Esophagus muscularis mucosa (tissue), 4 donors: ENCODE measurements around the gene NEK7. TPM values are rescaled to one million over a fixed set of nuclear protein-coding genes. Genes with fewer than 3 reads are reported as not detected.

Experiments
- DNase-seq: peaks from one replicate; pipeline ENCODE4 v3.0.0-alpha.2; 2017; ENCODE audit errors: extremely low spot score
- H3K27ac ChIP-seq, 4 donors: fragments of 200-600 bp; sonication (generic); replicated peaks in 1 of 4; 1 replicate in 3 of 4; 2 replicates in 1 of 4; pipeline ENCODE4 v1.5.1; 2016 to 2019; ENCODE audit warnings: mild to moderate bottlenecking in 1 of 4
- H3K27me3 ChIP-seq, 4 donors: fragments of 200-600 bp; sonication (generic); one replicate each; pipeline versions ENCODE4 v1.5.1 to v1.6.0; 2016 to 2019
- H3K36me3 ChIP-seq, 4 donors: fragments of 200-600 bp; sonication (generic); one replicate each; pipeline ENCODE4 v1.5.1; 2016 to 2019
- H3K4me1 ChIP-seq, 4 donors: fragments of 200-600 bp; sonication (generic); one replicate each; pipeline ENCODE4 v1.5.1; 2016 to 2019
- H3K4me3 ChIP-seq, 4 donors: fragments of 200-600 bp; sonication (generic); 1 replicate in 2 of 4; 2 replicates in 2 of 4; pipeline ENCODE4 v1.5.1; 2016 to 2019; ENCODE audit warnings: mild to moderate bottlenecking in 4 of 4, moderate library complexity in 1 of 4
- H3K9me3 ChIP-seq, 4 donors: fragments of 200-600 bp; sonication (generic); 1 replicate in 3 of 4; 2 replicates in 1 of 4; pipeline ENCODE4 v1.5.1; 2016 to 2019
- EP300 ChIP-seq: sonication (generic); formaldehyde crosslinking; IDR thresholded peaks from one replicate; pipeline ENCODE4 v1.6.1; 2017; ENCODE audit warnings: antibody characterized with exemption
- POLR2A ChIP-seq: fragments of 450-650 bp; IDR thresholded peaks from one replicate; pipeline ENCODE4 v1.6.1; 2017; ENCODE audit warnings: antibody characterized with exemption, moderate library complexity, mild to moderate bottlenecking, low read depth
- POLR2AphosphoS5 ChIP-seq, 2 donors: sonication (generic); formaldehyde crosslinking; IDR thresholded peaks; one replicate each; pipeline ENCODE4 v1.6.1; 2017; ENCODE audit warnings: antibody characterized with exemption in 2 of 2
- WGBS: methylation state at CpG from one replicate; pipeline ENCODE4 v1.1.5; 2018; 5-methylcytosine and 5-hydroxymethylcytosine counted together
- intact Hi-C: fragments of 100-400 bp; cut with DNase I; formaldehyde crosslinking; loops from one replicate; pipeline ENCODE4 v1.15.1; 2023
- total RNA-seq, 4 donors: library from RNA; depleted of rRNA; stranded (reverse); fragments of >200 nt; gene quantifications; one replicate each; pipeline versions ENCODE4 v1.1.0 to v1.2.1, GENCODE V29; 2016
- TF ChIP-seq, protein P1 (sequence below), 3 experiments: fragments of 200-600 bp in 2 of 3; fragments of 450-650 bp in 1 of 3; sonication (generic) in 2 of 3; IDR thresholded peaks; one replicate each; pipeline ENCODE4 v1.5.1; 2017 to 2019; ENCODE audit warnings: antibody characterized with exemption in 3 of 3, mild to moderate bottlenecking in 2 of 3, moderate library complexity in 1 of 3

The NEK7 gene
- total RNA-seq, 4 donors from 2014 or later = 110 to 196 (median 158) TPM

DNA sequence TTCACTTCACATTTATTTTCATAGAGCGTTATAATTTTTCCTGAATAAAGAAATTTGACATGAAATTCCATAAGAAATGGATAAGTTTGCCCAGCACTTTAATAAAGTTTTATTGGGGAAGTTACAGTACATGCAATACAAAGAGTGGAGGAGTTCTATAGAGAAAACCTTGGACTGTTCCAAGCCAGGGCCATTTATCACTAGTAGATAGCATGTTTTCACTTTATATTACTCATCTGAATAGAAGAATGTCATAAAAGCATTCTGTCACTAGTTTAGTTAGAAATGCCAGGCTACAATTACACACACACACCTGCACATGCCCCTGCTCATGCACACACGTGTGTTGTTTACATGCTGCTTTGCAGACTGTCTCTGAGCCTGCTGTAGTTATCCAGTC is 123.3 kb downstream of the NEK7 start:
- DNase-seq = no peak
- Histone ChIP-seq H3K27me3 (no peaks in the 10 kb centered on the region), H3K9me3 (no peaks in the 10 kb centered on the region), H3K27ac (no peak overlapping the region), H3K4me3 (no peak overlapping the region), H3K4me1 (no peaks in the 10 kb centered on the region), H3K36me3 (peaks cover 0 to 8% (median 0%) of the 10 kb centered on the region in 4 donors)
- 82% methylated on average over 2 of the region's 2 CpGs for WGBS
- TF ChIP-seq POLR2A = no peak
- TF ChIP-seq, protein P1, sequence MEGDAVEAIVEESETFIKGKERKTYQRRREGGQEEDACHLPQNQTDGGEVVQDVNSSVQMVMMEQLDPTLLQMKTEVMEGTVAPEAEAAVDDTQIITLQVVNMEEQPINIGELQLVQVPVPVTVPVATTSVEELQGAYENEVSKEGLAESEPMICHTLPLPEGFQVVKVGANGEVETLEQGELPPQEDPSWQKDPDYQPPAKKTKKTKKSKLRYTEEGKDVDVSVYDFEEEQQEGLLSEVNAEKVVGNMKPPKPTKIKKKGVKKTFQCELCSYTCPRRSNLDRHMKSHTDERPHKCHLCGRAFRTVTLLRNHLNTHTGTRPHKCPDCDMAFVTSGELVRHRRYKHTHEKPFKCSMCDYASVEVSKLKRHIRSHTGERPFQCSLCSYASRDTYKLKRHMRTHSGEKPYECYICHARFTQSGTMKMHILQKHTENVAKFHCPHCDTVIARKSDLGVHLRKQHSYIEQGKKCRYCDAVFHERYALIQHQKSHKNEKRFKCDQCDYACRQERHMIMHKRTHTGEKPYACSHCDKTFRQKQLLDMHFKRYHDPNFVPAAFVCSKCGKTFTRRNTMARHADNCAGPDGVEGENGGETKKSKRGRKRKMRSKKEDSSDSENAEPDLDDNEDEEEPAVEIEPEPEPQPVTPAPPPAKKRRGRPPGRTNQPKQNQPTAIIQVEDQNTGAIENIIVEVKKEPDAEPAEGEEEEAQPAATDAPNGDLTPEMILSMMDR (IDR thresholded peaks at IDR 0.05) = no peak
- no peak for TF ChIP-seq EP300
- TF ChIP-seq POLR2AphosphoS5 (IDR thresholded peaks at IDR 0.05) = no peak
- intact Hi-C loops = no loop called here

DNA sequence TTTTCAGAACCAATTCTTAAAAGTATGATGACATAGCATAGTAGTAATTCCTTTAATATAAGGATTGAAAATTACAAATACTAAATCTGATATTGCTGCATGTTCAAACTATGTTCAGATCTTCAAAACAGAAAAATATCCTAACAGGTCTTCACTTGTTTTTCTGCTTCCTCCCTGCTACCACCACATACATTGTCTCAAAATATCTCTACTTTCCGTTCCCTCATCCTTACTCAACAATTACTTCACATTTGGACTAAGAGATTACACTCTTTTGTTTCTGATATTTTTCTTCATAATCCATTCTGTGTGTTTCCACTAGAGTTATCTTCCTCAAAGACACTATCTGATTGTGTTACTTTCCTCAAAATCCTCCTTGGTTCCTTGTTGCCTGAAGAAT is 125.1 kb downstream of the NEK7 start:
- Histone ChIP-seq H3K4me3 (no peak overlapping the region), H3K4me1 (no peaks in the 10 kb centered on the region), H3K27ac (no peak overlapping the region), H3K9me3 (no peaks in the 10 kb centered on the region), H3K27me3 (no peaks in the 10 kb centered on the region), H3K36me3 (peaks cover 0 to 10% (median 0%) of the 10 kb centered on the region in 4 donors)
- intact Hi-C loops = no loop called here
- TF ChIP-seq POLR2A (no peak), EP300 (no peak), POLR2AphosphoS5 (IDR thresholded peaks at IDR 0.05) (no peak)
- TF ChIP-seq, protein P1 (IDR thresholded peaks at IDR 0.05) = no peak
- 72% methylated on average over 1 of the region's 1 CpG for WGBS
- DNase-seq = no peak

DNA sequence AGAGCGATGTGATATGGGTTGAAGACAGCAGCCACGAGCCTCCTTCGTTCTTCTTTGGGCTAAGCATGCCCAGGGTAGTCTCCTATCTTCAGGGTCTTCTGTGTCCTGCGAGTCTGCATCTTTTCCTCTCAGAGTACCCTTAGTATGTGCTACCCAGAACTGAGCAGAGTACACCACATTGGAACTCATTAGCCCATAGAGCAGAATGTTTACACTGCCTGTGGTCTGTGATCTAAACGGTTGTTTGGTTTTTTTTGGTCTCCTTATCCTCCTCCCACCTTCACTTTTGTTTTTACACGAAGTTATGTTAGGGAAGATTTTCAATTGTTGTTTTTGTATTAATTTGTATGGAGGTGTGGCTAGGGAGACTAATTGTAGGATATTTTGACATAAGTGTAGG is 126.4 kb downstream of the NEK7 start:
- Histone ChIP-seq H3K27ac (no peak overlapping the region), H3K4me3 (no peak overlapping the region), H3K36me3 (peaks cover 0 to 10% (median 0%) of the 10 kb centered on the region in 4 donors), H3K27me3 (no peaks in the 10 kb centered on the region), H3K4me1 (peaks cover 3 to 7% (median 4%) of the 10 kb centered on the region in 4 donors), H3K9me3 (no peaks in the 10 kb centered on the region)
- intact Hi-C loops = no loop called here
- no peak for DNase-seq
- TF ChIP-seq, protein P1 (IDR thresholded peaks at IDR 0.05) = no peak
- TF ChIP-seq POLR2A (no peak), EP300 (no peak), POLR2AphosphoS5 (IDR thresholded peaks at IDR 0.05) (no peak)
- 80% methylated on average over 6 of the region's 6 CpGs for WGBS

DNA sequence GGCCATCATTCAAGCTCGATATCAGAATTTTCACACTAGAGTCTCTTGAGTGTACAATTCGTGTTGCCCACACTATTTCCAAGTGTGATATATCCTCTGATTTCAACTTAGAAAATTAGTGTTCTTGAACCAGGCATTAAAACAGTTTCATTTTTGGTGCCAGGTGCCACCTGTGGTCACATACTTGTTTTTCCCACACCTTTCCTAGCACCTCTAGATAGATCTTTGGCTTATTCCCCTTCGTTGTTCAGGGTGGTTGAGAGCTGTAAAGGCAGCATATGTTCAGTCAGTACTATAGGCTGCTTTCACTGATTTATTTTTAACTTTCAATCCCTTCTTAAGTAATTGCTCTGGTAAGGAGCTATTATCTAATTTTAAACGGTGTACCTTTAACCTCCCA is 131.1 kb downstream of the NEK7 start:
- TF ChIP-seq POLR2A = no peak
- TF ChIP-seq POLR2AphosphoS5 (IDR thresholded peaks at IDR 0.05) = no peak
- TF ChIP-seq, protein P1 (IDR thresholded peaks at IDR 0.05) = no peak
- no peak for TF ChIP-seq EP300
- no peak for DNase-seq
- 89% methylated on average over 4 of the region's 4 CpGs for WGBS
- peaks cover 0 to 6% (median 0%) of the 10 kb centered on the region in 4 donors for H3K36me3 ChIP-seq
- H3K4me1 ChIP-seq = peaks cover 25 to 44% (median 34%) of the 10 kb centered on the region in 4 donors
- H3K4me3 ChIP-seq = no peak overlapping the region
- intact Hi-C loops = no loop called here
- H3K27me3 ChIP-seq = no peaks in the 10 kb centered on the region
- H3K9me3 ChIP-seq = no peaks in the 10 kb centered on the region
- peak overlapping the region in 1 of 4 donors; percentile 24 for H3K27ac ChIP-seq

DNA sequence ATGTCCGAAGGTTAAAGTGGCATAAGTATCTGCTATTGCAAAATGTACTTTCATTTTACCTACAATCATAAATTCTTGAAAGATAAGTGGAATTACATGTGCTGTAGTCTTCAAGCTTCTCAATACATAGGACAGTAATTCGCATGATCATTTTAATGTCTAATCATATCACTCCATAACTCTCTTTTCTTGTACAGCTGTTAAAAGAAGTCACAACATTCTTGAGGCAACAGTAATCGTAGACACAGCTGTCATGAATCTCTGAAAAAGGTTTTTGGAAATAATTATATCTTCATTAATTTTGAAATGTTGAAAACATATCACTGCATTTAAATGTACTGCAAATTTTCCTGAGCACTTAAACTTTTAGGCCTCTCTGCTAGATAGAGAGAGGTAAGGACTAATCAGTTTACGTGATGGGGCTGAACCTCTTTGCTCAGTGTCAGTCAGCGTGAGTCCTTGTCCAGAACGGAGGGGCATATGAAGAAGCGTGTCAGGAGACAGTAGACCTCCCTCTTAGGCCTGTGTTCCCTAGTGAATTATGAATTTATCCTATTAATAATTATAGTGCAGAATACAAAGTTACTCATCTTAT is 133.4 kb downstream of the NEK7 start:
- 74% methylated on average over 7 of the region's 7 CpGs for WGBS
- intact Hi-C loops = loop anchor here (5.0 kb wide), 1 partner anchor 133 kb away; the partner anchor contains the start of gene NEK7
- Histone ChIP-seq H3K4me3 (no peak overlapping the region), H3K27ac (peak overlapping the region in 2 of 4 donors; percentile 21 to 64), H3K27me3 (no peaks in the 10 kb centered on the region), H3K36me3 (peaks cover 0 to 6% (median 0%) of the 10 kb centered on the region in 4 donors), H3K9me3 (no peaks in the 10 kb centered on the region), H3K4me1 (peaks cover 25 to 44% (median 34%) of the 10 kb centered on the region in 4 donors)
- no peak for TF ChIP-seq EP300
- no peak for TF ChIP-seq POLR2AphosphoS5 (IDR thresholded peaks at IDR 0.05)
- no peak for TF ChIP-seq POLR2A
- TF ChIP-seq, protein P1 (IDR thresholded peaks at IDR 0.05) = no peak
- DNase-seq = no peak
